Neuronal stem cell (in vitro differentiated cells): ENCODE data around the gene MED1.

ENCODE experiments used
- DNase-seq: peaks from one replicate; pipeline ENCODE4 v3.0.0-alpha.2; 2013; ENCODE audit warnings: low spot score
- H2AFZ ChIP-seq: one replicate; pipeline ENCODE4 v1.6.1; 2013; ENCODE audit warnings: mild to moderate bottlenecking, low read length, inconsistent platforms
- H2AK5ac ChIP-seq: 2 replicates; pipeline ENCODE4 v1.6.1; 2013; ENCODE audit warnings: low read depth, mild to moderate bottlenecking, inconsistent platforms, low read length, moderate library complexity, mixed read lengths
- H2BK120ac ChIP-seq: 2 replicates; pipeline ENCODE4 v1.6.1; 2013; ENCODE audit warnings: low read depth, mild to moderate bottlenecking, inconsistent platforms, low read length, moderate library complexity, mixed read lengths
- H2BK12ac ChIP-seq: one replicate; pipeline ENCODE4 v1.6.1; 2013; ENCODE audit warnings: low read length, inconsistent platforms
- H2BK15ac ChIP-seq: 2 replicates; pipeline ENCODE4 v1.6.1; 2013; ENCODE audit warnings: mild to moderate bottlenecking, low read length, inconsistent platforms, mixed read lengths
- H2BK5ac ChIP-seq: one replicate; pipeline ENCODE4 v1.6.1; 2013; ENCODE audit warnings: inconsistent platforms, mild to moderate bottlenecking, low read length, moderate library complexity
- H3K14ac ChIP-seq: one replicate; pipeline ENCODE4 v1.6.1; 2013; ENCODE audit warnings: low read length, inconsistent platforms
- H3K18ac ChIP-seq: 2 replicates; pipeline ENCODE4 v1.6.1; 2013; ENCODE audit warnings: low read length, inconsistent platforms
- H3K23ac ChIP-seq: 2 replicates; pipeline ENCODE4 v1.6.1; 2013; ENCODE audit warnings: low read depth, mild to moderate bottlenecking, mixed read lengths, low read length, inconsistent platforms; ENCODE audit not compliant: poor library complexity
- H3K27ac ChIP-seq: replicated peaks from 3 replicates; pipeline ENCODE4 v1.5.1; 2013; ENCODE audit warnings: low read length, inconsistent platforms
- H3K27me3 ChIP-seq, 3 experiments: 2 replicates each; pipeline ENCODE4 v1.6.1; 2013; ENCODE audit warnings: low read length in 3 of 3, mild to moderate bottlenecking in 2 of 3, inconsistent platforms in 1 of 3, low read depth in 1 of 3, mixed read lengths in 1 of 3, moderate library complexity in 1 of 3; ENCODE audit not compliant: control insufficient read depth in 3 of 3, insufficient read depth in 3 of 3
- H3K36me3 ChIP-seq, 2 donors: replicated peaks in 1 of 2; 2 replicates each; pipeline ENCODE4 v1.6.1; 2013; ENCODE audit warnings: low read length in 2 of 2; ENCODE audit not compliant: control insufficient read depth in 2 of 2, insufficient read depth in 2 of 2
- H3K4ac ChIP-seq: 2 replicates; pipeline ENCODE4 v1.6.1; 2013; ENCODE audit warnings: inconsistent platforms, mild to moderate bottlenecking, low read length, moderate library complexity
- H3K4me1 ChIP-seq, 2 donors: 1 replicate in 1 of 2; 2 replicates in 1 of 2; pipeline ENCODE4 v1.6.1; 2013; ENCODE audit warnings: low read length in 2 of 2, low read depth in 1 of 2; ENCODE audit not compliant: control insufficient read depth in 2 of 2, insufficient read depth in 1 of 2
- H3K4me2 ChIP-seq: one replicate; pipeline ENCODE4 v1.6.1; 2013; ENCODE audit warnings: mild to moderate bottlenecking, low read length, inconsistent platforms; ENCODE audit not compliant: insufficient read depth, poor library complexity, severe bottlenecking
- H3K4me3 ChIP-seq, 2 donors: 2 replicates each; pipeline ENCODE4 v1.5.1; 2013; ENCODE audit warnings: low read length in 2 of 2, mild to moderate bottlenecking in 2 of 2, inconsistent platforms in 1 of 2, moderate library complexity in 1 of 2
- H3K79me1 ChIP-seq: one replicate; pipeline ENCODE4 v1.6.1; 2013; ENCODE audit warnings: low read depth, mild to moderate bottlenecking, inconsistent platforms, low read length, moderate library complexity
- H3K9ac ChIP-seq: one replicate; pipeline ENCODE4 v1.6.1; 2013; ENCODE audit warnings: mild to moderate bottlenecking, low read depth, low read length, inconsistent platforms; ENCODE audit not compliant: poor library complexity
- H3K9me3 ChIP-seq, 2 donors: replicated peaks in 1 of 2; 2 replicates each; pipeline versions ENCODE3 to v1.6.1; 2013; ENCODE audit warnings: low read length in 2 of 2, mild to moderate bottlenecking in 2 of 2, inconsistent platforms in 1 of 2, low read depth in 1 of 2, mixed read lengths in 1 of 2, moderate library complexity in 1 of 2; ENCODE audit not compliant: control insufficient read depth in 2 of 2, insufficient read depth in 1 of 2
- H4K8ac ChIP-seq: one replicate; pipeline ENCODE4 v1.6.1; 2013; ENCODE audit warnings: low read depth, mild to moderate bottlenecking, inconsistent platforms, low read length, moderate library complexity
- H4K91ac ChIP-seq: one replicate; pipeline ENCODE4 v1.6.1; 2013; ENCODE audit warnings: low read length, low read depth, mild to moderate bottlenecking, inconsistent platforms; ENCODE audit not compliant: poor library complexity
- WGBS, 2 donors: extraction: QIAGEN DNeasy Blood & Tissue Kit; methylation state at CpG; one replicate each; pipeline ENCODE4 v1.1.7; 2013; ENCODE audit warnings: missing lambda C conversion rate in 2 of 2, mixed read lengths in 1 of 2; ENCODE audit not compliant: insufficient read length in 2 of 2, insufficient replicate concordance in 1 of 2; ENCODE audit errors: extremely low coverage in 2 of 2; 5-methylcytosine and 5-hydroxymethylcytosine counted together

The MED1 gene

DNA sequence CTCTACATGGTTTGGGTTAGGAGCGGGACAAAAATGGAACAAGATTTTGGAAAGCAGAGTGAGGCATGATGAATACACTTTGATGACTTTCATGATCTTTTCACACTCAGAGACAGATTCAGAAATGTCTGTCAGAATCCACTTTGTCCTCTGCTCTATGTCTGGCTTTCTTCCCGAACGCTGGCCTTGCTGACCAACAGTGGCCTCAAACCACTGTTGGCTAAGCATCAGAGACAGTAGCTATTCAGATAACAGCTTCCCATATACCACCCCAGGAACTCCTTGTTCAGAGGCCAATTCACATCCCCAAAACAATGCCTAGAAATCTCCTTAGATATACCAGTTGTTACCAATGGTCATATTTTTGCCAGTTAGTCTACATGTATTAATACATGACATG, 90.5 kb downstream of the MED1 start:
- H2BK12ac ChIP-seq = no peak overlapping the region
- H3K4me1 ChIP-seq = no peaks in the 10 kb centered on the region
- no peak overlapping the region for H3K27ac ChIP-seq

GRCh38 chr17:39359994-39360393, 91.1 kb downstream of the MED1 start:
- Histone ChIP-seq H2BK5ac (no peak overlapping the region), H3K4me3 (no peak overlapping the region), H2AK5ac (no peak overlapping the region), H3K23ac (no peak overlapping the region), H3K9me3 (no peaks in the 10 kb centered on the region), H3K14ac (no peak overlapping the region), H3K18ac (no peak overlapping the region), H3K27me3 (no peaks in the 10 kb centered on the region), H3K4me1 (no peaks in the 10 kb centered on the region), H2BK120ac (no peak overlapping the region), H3K4ac (no peak overlapping the region), H4K8ac (no peak overlapping the region), H3K36me3 (no peaks in the 10 kb centered on the region), H3K4me2 (no peak overlapping the region), H2BK12ac (no peak overlapping the region), H2AFZ (no peak overlapping the region), H3K27ac (no peak overlapping the region), H3K79me1 (no peaks in the 10 kb centered on the region), H3K9ac (no peak overlapping the region), H4K91ac (no peak overlapping the region), H2BK15ac (no peak overlapping the region)
- DNase-seq = no peak
- no CpG with 5 or more reads among the region's 1 CpG for WGBS, 2 donors

More for the DNA sequence above, 90.5 kb downstream of the MED1 start:
- Histone ChIP-seq H3K14ac (no peak overlapping the region), H3K23ac (no peak overlapping the region), H3K18ac (no peak overlapping the region), H3K9me3 (no peaks in the 10 kb centered on the region), H4K91ac (no peak overlapping the region), H4K8ac (no peak overlapping the region), H3K79me1 (no peaks in the 10 kb centered on the region), H3K4me3 (no peak overlapping the region), H3K27me3 (no peaks in the 10 kb centered on the region), H3K4ac (no peak overlapping the region), H2AK5ac (no peak overlapping the region), H3K36me3 (no peaks in the 10 kb centered on the region), H2AFZ (no peak overlapping the region), H2BK5ac (no peak overlapping the region), H3K4me2 (no peak overlapping the region), H2BK15ac (no peak overlapping the region), H2BK120ac (no peak overlapping the region), H3K9ac (no peak overlapping the region)
- no peak for DNase-seq
- no CpG with 5 or more reads among the region's 3 CpGs for WGBS, 2 donors

GRCh38 chr17:39357986-39358385, 93.1 kb downstream of the MED1 start:
- H2AK5ac ChIP-seq = no peak overlapping the region
- no peak overlapping the region for H3K4me2 ChIP-seq
- H2BK120ac ChIP-seq = no peak overlapping the region
- no peaks in the 10 kb centered on the region for H3K79me1 ChIP-seq
- no peak for DNase-seq
- H3K27ac ChIP-seq = no peak overlapping the region
- no peak overlapping the region for H3K9ac ChIP-seq
- H3K18ac ChIP-seq = no peak overlapping the region
- no peak overlapping the region for H2BK15ac ChIP-seq
- H4K8ac ChIP-seq = no peak overlapping the region
- H3K4me1 ChIP-seq = no peaks in the 10 kb centered on the region
- no peak overlapping the region for H2BK12ac ChIP-seq
- H3K27me3 ChIP-seq = no peaks in the 10 kb centered on the region
- no peaks in the 10 kb centered on the region for H3K9me3 ChIP-seq
- WGBS, 2 donors = no CpG with 5 or more reads among the region's 3 CpGs
- no peak overlapping the region for H3K14ac ChIP-seq
- H2BK5ac ChIP-seq = no peak overlapping the region
- no peak overlapping the region for H3K4me3 ChIP-seq
- no peak overlapping the region for H3K4ac ChIP-seq
- no peaks in the 10 kb centered on the region for H3K36me3 ChIP-seq
- no peak overlapping the region for H4K91ac ChIP-seq
- no peak overlapping the region for H2AFZ ChIP-seq
- H3K23ac ChIP-seq = no peak overlapping the region

GRCh38 chr17:39357488-39357887, 93.6 kb downstream of the MED1 start:
- Histone ChIP-seq H3K4me2 (no peak overlapping the region), H2BK15ac (no peak overlapping the region), H3K27me3 (no peaks in the 10 kb centered on the region), H2BK5ac (no peak overlapping the region), H3K27ac (no peak overlapping the region), H2BK120ac (no peak overlapping the region), H2AK5ac (no peak overlapping the region), H4K91ac (no peak overlapping the region), H3K36me3 (no peaks in the 10 kb centered on the region), H4K8ac (no peak overlapping the region), H3K9me3 (no peaks in the 10 kb centered on the region), H3K4me1 (no peaks in the 10 kb centered on the region), H3K18ac (no peak overlapping the region), H3K4ac (no peak overlapping the region), H3K23ac (no peak overlapping the region), H3K9ac (no peak overlapping the region), H2AFZ (no peak overlapping the region), H3K14ac (no peak overlapping the region), H3K79me1 (no peaks in the 10 kb centered on the region), H3K4me3 (no peak overlapping the region), H2BK12ac (no peak overlapping the region)
- no peak for DNase-seq
- WGBS, 2 donors = no CpG with 5 or more reads among the region's 8 CpGs
